A673 (cell line): ENCODE results near the gene POPDC2. TPM values are rescaled to one million over a fixed set of nuclear protein-coding genes. Genes with fewer than 3 reads are reported as not detected.

ENCODE experiments used
- BruUV-seq: library from RNA; stranded (reverse); fragments of 400-500 nt; replicated peaks from 2 replicates; lab custom pipeline; 2021; lab: Mats Ljungman, UMichigan
- CTCF ChIA-PET: fragments of 300-600 bp; sonication (Branson Sonifier 250); formaldehyde crosslinking; loops from one replicate; lab custom pipeline; 2022; ENCODE audit warnings: antibody characterized with exemption; lab: Charles Lee
- POLR2A ChIA-PET: fragments of 300-600 bp; sonication (Branson Sonifier 250); formaldehyde crosslinking; loops from one replicate; lab custom pipeline; 2022; ENCODE audit warnings: antibody characterized with exemption; ENCODE audit not compliant: low non-redundant PET; lab: Charles Lee
- DNase-seq: peaks from one replicate; pipeline ENCODE4 v3.0.0-alpha.2; 2015; ENCODE audit warnings: low spot score
- H3K27ac ChIP-seq: fragments of 200-600 bp; sonication (generic); 2 replicates; pipeline ENCODE4 v1.5.1; 2016; ENCODE audit warnings: mixed run types, low read depth, mild to moderate bottlenecking, mixed read lengths, antibody characterized with exemption, low read length; ENCODE audit not compliant: poor library complexity, severe bottlenecking
- H3K27me3 ChIP-seq: fragments of 200-600 bp; sonication (generic); replicated peaks from 2 replicates; pipeline ENCODE4 v1.6.1; 2017; ENCODE audit warnings: mixed run types, low read depth, mild to moderate bottlenecking, mixed read lengths, antibody characterized with exemption, low read length; ENCODE audit not compliant: insufficient read depth, poor library complexity
- H3K36me3 ChIP-seq: fragments of 200-600 bp; sonication (generic); 2 replicates; pipeline ENCODE4 v1.6.1; 2016; ENCODE audit warnings: mixed run types, mild to moderate bottlenecking, mixed read lengths, antibody characterized with exemption, low read length; ENCODE audit not compliant: insufficient read depth, poor library complexity, severe bottlenecking
- H3K4me1 ChIP-seq: fragments of 200-600 bp; sonication (generic); 2 replicates; pipeline ENCODE4 v1.6.1; 2017; ENCODE audit warnings: mixed run types, mild to moderate bottlenecking, mixed read lengths, antibody characterized with exemption, low read length; ENCODE audit not compliant: insufficient read depth, poor library complexity, severe bottlenecking
- H3K4me3 ChIP-seq: fragments of 200-600 bp; sonication (generic); 2 replicates; pipeline ENCODE4 v1.5.1; 2016; ENCODE audit warnings: low read depth, mixed run types, mild to moderate bottlenecking, mixed read lengths, low read length; ENCODE audit not compliant: poor library complexity, severe bottlenecking
- H3K9me3 ChIP-seq: fragments of 200-600 bp; sonication (generic); 2 replicates; pipeline ENCODE4 v1.6.1; 2016; ENCODE audit warnings: mixed run types, low read depth, mild to moderate bottlenecking, mixed read lengths, antibody characterized with exemption, low read length; ENCODE audit not compliant: poor library complexity, severe bottlenecking
- EZH2 ChIP-seq: fragments of 200-600 bp; sonication (generic); IDR thresholded peaks from 2 replicates; pipeline ENCODE4 v1.6.1; 2017; ENCODE audit warnings: borderline replicate concordance, low read depth, mild to moderate bottlenecking, mixed read lengths, antibody characterized with exemption, low read length; ENCODE audit not compliant: poor library complexity, severe bottlenecking
- intact Hi-C: fragments of 100-400 bp; cut with micrococcal nuclease; formaldehyde crosslinking; loops from one replicate; pipeline ENCODE4 v1.10.0; 2022; ENCODE audit not compliant: unreplicated experiment
- total RNA-seq: library from RNA; stranded (reverse); gene quantifications from 2 replicates; pipeline ENCODE4 v1.2.3, GENCODE V29; 2021
- TF ChIP-seq, protein P1 (sequence below): fragments of 300-800, 200-600 bp; sonication (generic); conservative IDR thresholded peaks from 2 replicates; pipeline ENCODE4 v1.5.1; 2017; ENCODE audit warnings: low read depth, mild to moderate bottlenecking, antibody characterized with exemption, low read length, moderate library complexity, mixed read lengths

Gene POPDC2
- total RNA-seq, 1 experiment from 2014 or later: 0.99 TPM

DNA sequence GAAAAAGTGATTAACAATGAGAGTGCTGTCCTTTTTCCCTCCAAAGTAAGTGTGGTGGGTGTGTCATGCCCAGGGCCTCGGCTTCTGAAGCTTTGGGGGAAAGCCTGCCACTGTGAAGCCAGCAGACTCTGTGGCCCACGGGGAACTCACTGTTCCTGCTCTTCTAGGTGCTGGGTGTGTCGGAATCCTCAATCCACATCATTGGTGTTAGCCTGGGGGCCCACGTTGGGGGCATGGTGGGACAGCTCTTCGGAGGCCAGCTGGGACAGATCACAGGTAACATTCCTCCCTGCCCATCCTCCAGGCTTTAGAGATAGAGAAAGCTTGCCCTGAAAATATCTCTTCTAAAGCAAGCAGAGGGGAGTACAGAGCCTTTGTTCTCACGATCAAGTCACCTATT lies 51.1 kb downstream of the POPDC2 start:
- Histone ChIP-seq H3K27me3 (no peaks in the 10 kb centered on the region), H3K4me3 (no peak overlapping the region), H3K4me1 (peaks cover 5% of the 10 kb centered on the region), H3K9me3 (no peaks in the 10 kb centered on the region), H3K27ac (no peak overlapping the region), H3K36me3 (no peaks in the 10 kb centered on the region)
- TF ChIP-seq, protein P1, sequence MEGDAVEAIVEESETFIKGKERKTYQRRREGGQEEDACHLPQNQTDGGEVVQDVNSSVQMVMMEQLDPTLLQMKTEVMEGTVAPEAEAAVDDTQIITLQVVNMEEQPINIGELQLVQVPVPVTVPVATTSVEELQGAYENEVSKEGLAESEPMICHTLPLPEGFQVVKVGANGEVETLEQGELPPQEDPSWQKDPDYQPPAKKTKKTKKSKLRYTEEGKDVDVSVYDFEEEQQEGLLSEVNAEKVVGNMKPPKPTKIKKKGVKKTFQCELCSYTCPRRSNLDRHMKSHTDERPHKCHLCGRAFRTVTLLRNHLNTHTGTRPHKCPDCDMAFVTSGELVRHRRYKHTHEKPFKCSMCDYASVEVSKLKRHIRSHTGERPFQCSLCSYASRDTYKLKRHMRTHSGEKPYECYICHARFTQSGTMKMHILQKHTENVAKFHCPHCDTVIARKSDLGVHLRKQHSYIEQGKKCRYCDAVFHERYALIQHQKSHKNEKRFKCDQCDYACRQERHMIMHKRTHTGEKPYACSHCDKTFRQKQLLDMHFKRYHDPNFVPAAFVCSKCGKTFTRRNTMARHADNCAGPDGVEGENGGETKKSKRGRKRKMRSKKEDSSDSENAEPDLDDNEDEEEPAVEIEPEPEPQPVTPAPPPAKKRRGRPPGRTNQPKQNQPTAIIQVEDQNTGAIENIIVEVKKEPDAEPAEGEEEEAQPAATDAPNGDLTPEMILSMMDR: no peak
- TF ChIP-seq EZH2: no peak
- DNase-seq: no peak
- intact Hi-C loops: no loop called here
- POLR2A ChIA-PET: no interaction called here
- BruUV-seq: no TSS peak
- CTCF ChIA-PET: no interaction called here

DNA sequence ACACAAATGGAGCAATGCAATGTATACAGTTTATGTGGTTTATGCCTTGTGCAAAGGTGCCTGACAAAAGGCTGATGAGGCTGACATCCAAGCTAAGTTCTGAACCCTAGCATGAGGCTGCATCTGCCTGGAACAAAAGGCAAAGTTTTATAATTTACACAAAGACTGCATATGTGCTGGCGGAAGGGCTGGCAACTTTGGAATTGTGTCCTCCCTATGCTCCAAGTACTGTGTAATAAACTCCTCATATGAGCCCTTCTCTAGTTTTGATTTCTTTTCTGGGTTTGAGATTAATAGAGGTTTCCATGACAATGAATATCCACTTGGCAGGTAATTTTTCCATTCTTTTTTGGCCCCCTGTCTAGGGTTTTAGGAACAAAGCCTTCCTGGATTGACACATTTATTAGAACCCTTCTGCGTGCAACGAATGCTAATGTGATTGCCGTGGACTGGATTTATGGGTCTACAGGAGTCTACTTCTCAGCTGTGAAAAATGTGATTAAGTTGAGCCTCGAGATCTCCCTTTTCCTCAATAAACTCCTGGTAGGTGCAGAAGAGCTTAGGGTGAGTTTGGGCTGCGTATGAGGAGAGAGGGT lies 51.9 kb downstream of the POPDC2 start:
- intact Hi-C loops: no loop called here
- H3K36me3 ChIP-seq: no peaks in the 10 kb centered on the region
- H3K4me1 ChIP-seq: peaks cover 5% of the 10 kb centered on the region
- no peaks in the 10 kb centered on the region for H3K9me3 ChIP-seq
- no peak overlapping the region for H3K4me3 ChIP-seq
- CTCF ChIA-PET: interaction anchor here (0.6 kb wide), 1 partner anchor 1094 kb away, joined by 4 read pairs; no protein-coding TSS in a partner anchor
- no peak overlapping the region for H3K27ac ChIP-seq
- POLR2A ChIA-PET: no interaction called here
- BruUV-seq: no TSS peak
- no peaks in the 10 kb centered on the region for H3K27me3 ChIP-seq
- no peak for DNase-seq
- TF ChIP-seq EZH2: no peak
- TF ChIP-seq, protein P1: no peak

DNA sequence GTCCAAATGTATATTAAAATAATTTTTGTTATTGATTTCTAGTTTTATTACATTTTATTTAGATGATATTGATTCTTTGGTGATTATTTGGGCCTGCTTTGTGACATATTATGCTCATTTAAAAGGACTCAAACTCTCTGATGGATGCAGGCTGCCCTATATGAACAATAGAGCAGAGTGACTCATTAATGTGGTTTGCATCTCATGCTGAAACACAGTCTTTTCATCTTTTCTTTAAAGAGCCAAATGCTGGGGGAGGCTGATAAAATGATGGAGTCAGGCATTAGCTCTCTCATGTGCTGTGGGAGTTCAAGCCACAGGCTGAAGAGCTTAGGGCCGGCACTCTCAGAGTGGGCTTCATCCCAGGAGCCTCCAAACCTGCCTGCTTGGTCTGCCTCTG lies 55.5 kb downstream of the POPDC2 start:
- no peaks in the 10 kb centered on the region for H3K27me3 ChIP-seq
- CTCF ChIA-PET: no interaction called here
- intact Hi-C loops: no loop called here
- H3K9me3 ChIP-seq: no peaks in the 10 kb centered on the region
- H3K27ac ChIP-seq: no peak overlapping the region
- no TSS peak for BruUV-seq
- peaks cover 5% of the 10 kb centered on the region for H3K4me1 ChIP-seq
- no peak for DNase-seq
- H3K36me3 ChIP-seq: no peaks in the 10 kb centered on the region
- TF ChIP-seq, protein P1: no peak
- TF ChIP-seq EZH2: no peak
- H3K4me3 ChIP-seq: no peak overlapping the region
- POLR2A ChIA-PET: no interaction called here
